GM12891 (cell line): ENCODE measurements around the gene GLIS2.

Experiments used
- PAX5 ChIP-seq: IDR thresholded peaks from 2 replicates; pipeline ENCODE4 v1.6.1; 2011; ENCODE audit warnings: low read length, moderate library complexity, mild to moderate bottlenecking; ENCODE audit not compliant: insufficient read depth, severe bottlenecking
- POLR2A ChIP-seq: IDR thresholded peaks from 2 replicates; pipeline ENCODE4 v1.6.1; 2011; ENCODE audit warnings: low read depth, low read length, control low read depth
- POLR2AphosphoS5 ChIP-seq: IDR thresholded peaks from 2 replicates; pipeline ENCODE4 v1.6.1; 2011; ENCODE audit warnings: low read depth, low read length, control low read depth
- POU2F2 ChIP-seq: IDR thresholded peaks from 2 replicates; pipeline ENCODE4 v1.6.1; 2011; ENCODE audit warnings: low read depth, mild to moderate bottlenecking, control low read depth, low read length, moderate library complexity
- SPI1 ChIP-seq: IDR thresholded peaks from 2 replicates; pipeline ENCODE4 v1.6.1; 2011; ENCODE audit warnings: low read depth, low read length, control low read depth
- TAF1 ChIP-seq: IDR thresholded peaks from 2 replicates; pipeline ENCODE4 v1.6.1; 2011; ENCODE audit warnings: low read depth, low read length, control low read depth

- no peak for TF ChIP-seq POLR2A
- no peak for TF ChIP-seq TAF1
- no peak for TF ChIP-seq POLR2AphosphoS5
- TF ChIP-seq PAX5, result no peak
- no peak for TF ChIP-seq POU2F2
- no peak for TF ChIP-seq SPI1
Observed at GRCh38 chr16:4338125-4338582, 22.3 kb downstream of the GLIS2 start.
